ENCODE data around the gene PIAS4. TPM values are rescaled to one million over a fixed set of nuclear protein-coding genes. Genes with fewer than 3 reads are reported as not detected.

PIAS4 gene
- total and polyA plus RNA-seq, 9 of the 15 experiments (the other 6 are each of a cell fraction or from before 2014, with no cell fraction given) = 0.27 to 34.9 (median 14.4) TPM

GRCh38 chr19:3984908-3985642, 22.5 kb upstream of the PIAS4 start, which contains the start of gene EEF2 (continued):
- TF ChIP-seq JUND (IDR thresholded peaks at IDR 0.05; ENCODE audit: borderline replicate concordance, low read depth, low read length) (peak; percentile 96), JUND (tag; IDR thresholded peaks at IDR 0.05; ENCODE audit: borderline replicate concordance, low read depth, low read length) (peak; percentile 93; the same call in 2 of the 3 replicates), ZNF707 (CRISPR knock-in tag; conservative IDR thresholded peaks at IDR 0.05) (no peak), ADNP (tag; IDR thresholded peaks at IDR 0.05) (no peak), NELFE (IDR thresholded peaks at IDR 0.05; ENCODE audit: insufficient read depth, insufficient read length) (no peak), NCOR1 (IDR thresholded peaks at IDR 0.05) (peak; percentile 64), JUNB (CRISPR knock-in tag; conservative IDR thresholded peaks at IDR 0.05) (no peak), SMARCA5 (IDR thresholded peaks at IDR 0.05) (no peak), CHD7 (IDR thresholded peaks at IDR 0.05; ENCODE audit: low read depth, low read length) (no peak), NCOA2 (IDR thresholded peaks at IDR 0.05; ENCODE audit: partially characterized antibody in 2 of 2) (no peak), STAG1 (CRISPR knock-in tag; IDR thresholded peaks at IDR 0.05; ENCODE audit: borderline replicate concordance) (peak; percentile 49; the same call in 1 of the 2 replicates), HDAC6 (IDR thresholded peaks at IDR 0.05; ENCODE audit: low read depth, low read length) (0 out of 2 replicates have a peak, but pooled peaks have one; percentile 77), MAFK (IDR thresholded peaks at IDR 0.05; ENCODE audit: low read length) (peak; percentile 67), ELF2 (CRISPR knock-in tag; IDR thresholded peaks at IDR 0.05) (no peak; the same call in 1 of the 2 replicates), HDAC2 (IDR thresholded peaks at IDR 0.05) (peak; percentile 13; the same call in 1 of the 2 replicates), HDGF (IDR thresholded peaks at IDR 0.05) (no peak), ZNF507 (tag; conservative IDR thresholded peaks at IDR 0.05) (no peak), USF2 (CRISPR knock-in tag; IDR thresholded peaks at IDR 0.05) (peak; percentile 98)
